Measurements from ENCODE around the gene TNFRSF17.

The TNFRSF17 gene

GRCh38 chr16:11972128-11972527 lies 7.1 kb downstream of the TNFRSF17 start:
- DNase-seq, result no peak

GRCh38 chr16:11973070-11973469 lies 8.1 kb downstream of the TNFRSF17 start:
- DNase-seq, result no peak

- DNase-seq, result no peak
These were observed 11.9 kb downstream of the TNFRSF17 start for GRCh38 chr16:11976850-11977375.

GRCh38 chr16:11977376-11978041 lies 12.5 kb downstream of the TNFRSF17 start:
- DNase-seq, result no peak

GRCh38 chr16:11978080-11978479 lies 13.1 kb downstream of the TNFRSF17 start:
- no peak for DNase-seq

- DNase-seq, result no peak
These were observed 14.1 kb downstream of the TNFRSF17 start for GRCh38 chr16:11979013-11979672.

GRCh38 chr16:11980136-11980844 lies 15.3 kb downstream of the TNFRSF17 start:
- DNase-seq, result no peak

GRCh38 chr16:11985250-11985649 lies 20.2 kb downstream of the TNFRSF17 start:
- no peak for DNase-seq

GRCh38 chr16:11986521-11987057 lies 21.6 kb downstream of the TNFRSF17 start:
- DNase-seq, result no peak

- DNase-seq, result no peak
These were observed 23.4 kb downstream of the TNFRSF17 start for GRCh38 chr16:11988258-11988978.

GRCh38 chr16:11990702-11991390 lies 25.8 kb downstream of the TNFRSF17 start:
- no peak for DNase-seq

GRCh38 chr16:11992008-11992584 lies 27.1 kb downstream of the TNFRSF17 start:
- no peak for DNase-seq

- no peak for DNase-seq
These were observed 27.8 kb downstream of the TNFRSF17 start for GRCh38 chr16:11992586-11993524.

- no peak for DNase-seq
These were observed 29.4 kb downstream of the TNFRSF17 start for GRCh38 chr16:11994143-11995119.

- DNase-seq, result no peak
These were observed 31.7 kb downstream of the TNFRSF17 start for GRCh38 chr16:11996433-11997330.

GRCh38 chr16:12000032-12000431 lies 35.0 kb downstream of the TNFRSF17 start:
- no peak for DNase-seq

GRCh38 chr16:12002447-12003006 lies 37.5 kb downstream of the TNFRSF17 start:
- DNase-seq, result no peak

- no peak for DNase-seq
These were observed 41.6 kb downstream of the TNFRSF17 start for GRCh38 chr16:12006637-12007036.
